H54 (cell line): Measurements from ENCODE around the gene ADAM23.

Experiments used
- DNase-seq: peaks from one replicate; pipeline ENCODE4 v3.0.0; 2011; ENCODE audit warnings: low spot score, mixed read lengths; ENCODE audit not compliant: insufficient read length
- FAIRE-seq: peaks from 3 replicates; lab custom pipeline; 2011; peaks lifted over from hg19 to GRCh38; lab: Jason Lieb, UNC
- POLR2A ChIP-seq: IDR thresholded peaks from 2 replicates; pipeline ENCODE4 v1.6.1; 2011; ENCODE audit warnings: low read depth, mild to moderate bottlenecking, low read length

ADAM23 gene

DNA sequence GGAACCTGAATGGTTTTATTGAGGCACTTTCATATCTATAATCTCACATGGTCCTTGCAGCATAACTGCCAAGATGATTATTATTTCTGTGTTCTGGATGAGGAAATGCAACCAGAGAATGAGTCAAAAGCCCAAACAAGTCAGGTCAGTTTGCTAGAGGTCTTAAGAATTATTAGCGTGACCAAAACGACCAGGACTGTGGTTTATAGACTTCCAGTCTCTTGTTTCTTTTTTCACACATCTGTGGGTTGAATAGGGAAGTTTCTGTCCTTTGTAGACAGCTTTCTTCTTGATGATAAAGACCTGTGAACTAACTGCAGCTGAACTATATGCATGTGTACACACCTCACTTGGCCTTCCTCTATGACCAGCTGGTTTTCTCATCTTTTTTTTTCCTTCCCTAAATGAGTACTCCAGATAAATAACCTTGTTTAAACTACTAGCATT lies 13.9 kb downstream of the ADAM23 start:
- no peak for FAIRE-seq
- no peak for TF ChIP-seq POLR2A
- no peak for DNase-seq

DNA sequence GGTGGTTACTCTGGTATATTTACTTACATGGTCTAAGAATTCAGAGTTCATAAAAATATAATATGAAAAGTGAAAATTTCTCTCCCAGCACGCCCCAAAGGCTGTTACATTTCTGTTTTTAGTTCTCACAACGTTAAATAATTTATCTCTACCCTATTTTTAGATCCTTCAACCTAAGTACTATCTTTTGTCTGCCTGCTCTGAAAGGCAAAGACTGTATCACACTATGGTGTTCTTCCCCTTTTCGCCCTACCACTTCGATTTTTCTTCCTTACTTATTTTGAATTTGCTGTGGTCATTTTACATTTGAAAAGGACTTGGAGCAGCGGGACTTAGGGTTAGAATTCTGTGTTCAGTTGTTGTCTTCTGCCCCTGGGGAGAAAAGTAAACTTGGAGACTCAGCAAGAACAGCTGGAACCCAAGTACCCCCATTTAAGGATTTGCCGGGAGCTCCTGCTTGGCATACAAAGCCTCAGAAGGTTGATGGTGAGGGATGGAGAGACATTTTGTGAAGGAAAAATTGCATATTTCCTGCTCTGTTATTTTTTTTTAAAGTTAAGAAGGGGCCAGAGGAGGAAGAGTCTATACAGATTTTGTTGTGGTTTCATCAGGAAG lies 19.0 kb downstream of the ADAM23 start:
- DNase-seq = no peak
- no peak for FAIRE-seq
- no peak for TF ChIP-seq POLR2A

- no peak for FAIRE-seq
- no peak for TF ChIP-seq POLR2A
- DNase-seq = no peak
Observed at GRCh38 chr2:206463685-206464084, 20.4 kb downstream of the ADAM23 start.

DNA sequence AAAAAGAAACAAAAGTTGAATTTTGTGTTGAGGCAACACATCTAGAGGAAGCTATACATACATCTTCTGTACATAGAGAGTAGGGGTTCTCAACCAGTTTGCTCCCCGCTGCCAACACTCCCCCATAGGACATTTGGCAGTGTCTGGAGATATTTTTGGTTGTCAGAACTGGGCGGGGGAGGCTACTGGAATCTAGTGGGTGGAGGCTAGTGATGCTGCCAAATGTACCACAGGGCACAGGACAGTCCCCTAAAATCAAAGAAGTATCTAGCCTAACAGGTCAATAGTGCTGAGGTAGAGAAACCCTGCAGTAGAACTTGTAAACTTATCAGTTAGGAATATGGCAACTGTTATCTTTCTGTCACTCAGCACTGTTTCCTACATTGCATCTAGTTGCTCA lies 21.3 kb downstream of the ADAM23 start:
- DNase-seq (no peak), FAIRE-seq (no peak)
- TF ChIP-seq POLR2A = no peak

- DNase-seq = no peak
- TF ChIP-seq POLR2A = no peak
- FAIRE-seq = no peak
Observed at GRCh38 chr2:206471524-206472062, 28.3 kb downstream of the ADAM23 start.

GRCh38 chr2:206472094-206472493 lies 28.8 kb downstream of the ADAM23 start:
- FAIRE-seq (no peak), DNase-seq (no peak)
- no peak for TF ChIP-seq POLR2A

- FAIRE-seq = no peak
- TF ChIP-seq POLR2A = no peak
- DNase-seq = no peak
Observed at GRCh38 chr2:206474099-206474498, 30.8 kb downstream of the ADAM23 start.

DNA sequence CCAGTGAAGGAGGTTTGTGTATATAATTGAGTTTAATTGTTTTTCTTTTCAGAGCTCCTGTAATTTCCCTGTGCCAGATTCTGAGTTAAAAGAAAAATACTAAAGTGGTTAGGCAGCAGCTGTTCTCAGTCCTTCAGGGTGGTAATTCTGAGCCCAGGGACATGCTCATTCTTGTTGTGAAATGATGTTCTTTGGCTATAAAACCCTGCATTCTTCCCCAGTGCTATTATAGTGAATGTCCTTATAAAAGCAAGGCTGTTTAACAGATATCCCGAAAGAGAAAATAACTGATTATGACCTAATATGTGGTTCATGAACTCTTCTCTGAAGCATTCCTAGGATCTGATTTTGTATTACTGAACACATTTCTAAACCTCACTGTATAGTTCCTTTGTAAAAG lies 34.0 kb downstream of the ADAM23 start:
- TF ChIP-seq POLR2A = no peak
- no peak for DNase-seq
- no peak for FAIRE-seq

- no peak for TF ChIP-seq POLR2A
- DNase-seq (no peak), FAIRE-seq (no peak)
Observed at GRCh38 chr2:206478340-206478739, 35.0 kb downstream of the ADAM23 start.

GRCh38 chr2:206480161-206480560 lies 36.8 kb downstream of the ADAM23 start:
- DNase-seq = no peak
- TF ChIP-seq POLR2A = no peak
- peak; percentile 62 for FAIRE-seq

- TF ChIP-seq POLR2A = no peak
- DNase-seq (no peak), FAIRE-seq (no peak)
Observed at GRCh38 chr2:206480620-206481019, 37.3 kb downstream of the ADAM23 start.

GRCh38 chr2:206481056-206481455 lies 37.7 kb downstream of the ADAM23 start:
- FAIRE-seq = no peak

GRCh38 chr2:206482123-206482522 lies 38.8 kb downstream of the ADAM23 start:
- FAIRE-seq = no peak
- no peak for DNase-seq
- TF ChIP-seq POLR2A = no peak

More at GRCh38 chr2:206481056-206481455, 37.7 kb downstream of the ADAM23 start:
- DNase-seq = no peak
- TF ChIP-seq POLR2A = no peak

DNA sequence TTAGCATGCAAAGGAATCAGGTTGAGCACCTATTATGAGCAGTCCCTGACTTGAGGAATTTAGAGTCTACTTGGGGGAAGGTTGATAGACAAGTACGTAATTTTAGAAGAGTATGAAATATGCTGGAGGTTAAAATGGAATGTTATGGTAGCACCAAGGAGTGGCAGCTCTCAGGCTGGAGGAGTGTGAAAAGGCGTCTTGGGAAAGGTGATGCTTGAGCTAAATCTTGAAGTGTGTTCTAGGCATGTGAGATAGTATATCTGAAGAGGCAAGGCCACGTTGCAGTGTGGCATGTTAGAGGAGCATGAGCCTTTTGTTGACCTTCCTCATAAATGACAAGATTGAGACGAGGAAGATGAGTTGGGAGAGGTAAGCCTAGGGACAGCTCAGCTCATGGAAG lies 39.3 kb downstream of the ADAM23 start:
- DNase-seq = no peak
- no peak for FAIRE-seq
- TF ChIP-seq POLR2A = no peak

DNA sequence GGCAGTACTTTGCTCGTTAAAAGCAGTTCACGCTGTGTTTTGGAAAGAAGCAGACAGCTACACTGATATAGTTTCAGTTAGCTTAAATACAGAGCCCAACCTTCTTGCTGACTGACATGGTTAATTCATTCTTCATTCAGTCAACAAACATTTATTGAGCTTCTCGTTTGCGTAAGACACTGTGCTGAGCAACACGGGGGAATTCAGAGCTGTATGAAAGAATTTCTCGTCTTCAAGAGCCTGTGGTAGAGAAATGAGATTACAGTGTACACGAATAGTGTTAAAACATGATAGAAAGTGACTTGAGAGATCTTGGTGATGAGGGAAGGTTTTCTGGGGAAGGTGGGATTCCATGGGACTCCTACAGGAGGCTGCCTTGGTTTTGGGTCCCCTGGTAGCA lies 44.7 kb downstream of the ADAM23 start:
- TF ChIP-seq POLR2A = no peak
- DNase-seq (no peak), FAIRE-seq (no peak)
